Prostate gland (tissue), 2 donors: ENCODE data around the gene UQCRQ. TPM values are rescaled to one million over a fixed set of nuclear protein-coding genes. Genes with fewer than 3 reads are reported as not detected.

Experiments used
- DNase-seq: peaks from one replicate; pipeline ENCODE4 v3.0.0-alpha.2; 2019; ENCODE audit warnings: low spot score
- H3K27ac ChIP-seq, 2 donors: fragments of 200-600 bp; sonication (generic); 2 replicates each; pipeline ENCODE4 v1.5.1; 2017 to 2019
- H3K27me3 ChIP-seq: fragments of 200-600 bp; sonication (generic); replicated peaks from 2 replicates; pipeline ENCODE4 v1.5.1; 2019; ENCODE audit not compliant: insufficient read depth
- H3K36me3 ChIP-seq, 2 donors: fragments of 200-600 bp; sonication (generic); 1 replicate in 1 of 2; 2 replicates in 1 of 2; pipeline versions ENCODE4 v1.5.1 to v1.8.1; 2017 to 2019
- H3K4me1 ChIP-seq: fragments of 200-600 bp; sonication (generic); replicated peaks from 2 replicates; pipeline ENCODE4 v1.5.1; 2019
- H3K4me3 ChIP-seq, 2 donors: fragments of 200-600 bp; sonication (generic); 2 replicates each; pipeline ENCODE4 v1.5.1; 2017 to 2019
- H3K9me3 ChIP-seq: fragments of 200-600 bp; sonication (generic); 2 replicates; pipeline ENCODE4 v1.5.1; 2017
- POLR2A ChIP-seq: fragments of 450-650 bp; IDR thresholded peaks from one replicate; pipeline ENCODE4 v1.6.1; 2016; ENCODE audit warnings: antibody characterized with exemption, mild to moderate bottlenecking
- POLR2AphosphoS5 ChIP-seq: sonication (generic); formaldehyde crosslinking; IDR thresholded peaks from one replicate; pipeline ENCODE4 v1.6.1; 2017; ENCODE audit warnings: antibody characterized with exemption
- WGBS: methylation state at CpG from one replicate; pipeline ENCODE4 v1.1.5; 2018; 5-methylcytosine and 5-hydroxymethylcytosine counted together
- intact Hi-C: fragments of 100-400 bp; cut with DNase I; formaldehyde crosslinking; loops from one replicate; pipeline ENCODE4 v1.14.2; 2022
- total RNA-seq, 2 donors: library from RNA; depleted of rRNA; stranded (reverse); fragments of >200 nt; gene quantifications; one replicate each; pipeline ENCODE4 v1.1.0, GENCODE V29; 2016
- TF ChIP-seq, protein P1 (sequence below), 4 experiments: fragments of 200-600 bp in 2 of 4; fragments of 450-650 bp in 2 of 4; sonication (generic) in 2 of 4; IDR thresholded peaks; 1 replicate in 3 of 4; 2 replicates in 1 of 4; pipeline ENCODE4 v1.5.1; 2016 to 2019; ENCODE audit warnings: antibody characterized with exemption in 4 of 4, mild to moderate bottlenecking in 2 of 4, moderate library complexity in 2 of 4

Gene UQCRQ
- total RNA-seq, 2 donors from 2014 or later = 201 to 223 TPM

DNA sequence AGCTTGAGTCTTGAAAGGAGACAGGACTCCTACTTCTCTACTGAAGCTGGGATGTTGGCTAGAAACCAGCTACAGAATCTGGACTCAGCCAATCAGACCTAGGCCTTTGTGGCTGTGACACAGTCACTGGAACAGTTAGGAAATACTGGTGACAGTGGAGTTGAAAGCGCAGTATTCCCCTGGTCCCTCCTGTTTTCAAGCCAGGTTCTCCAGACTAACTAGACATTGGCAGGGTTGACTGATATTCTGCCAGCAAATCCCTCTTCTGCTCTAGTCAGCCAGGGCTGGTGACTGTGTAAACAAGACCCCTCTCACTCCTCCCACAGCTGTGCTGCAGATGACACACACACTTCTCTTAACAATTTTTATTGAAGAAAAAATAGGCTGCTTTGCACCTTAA lies 44.7 kb upstream of the UQCRQ start:
- Histone ChIP-seq H3K36me3 (no peaks in the 10 kb centered on the region), H3K4me1 (peaks cover 6% of the 10 kb centered on the region), H3K9me3 (no peaks in the 10 kb centered on the region), H3K4me3 (no peak overlapping the region), H3K27me3 (no peaks in the 10 kb centered on the region), H3K27ac (no peak overlapping the region)
- TF ChIP-seq, protein P1, sequence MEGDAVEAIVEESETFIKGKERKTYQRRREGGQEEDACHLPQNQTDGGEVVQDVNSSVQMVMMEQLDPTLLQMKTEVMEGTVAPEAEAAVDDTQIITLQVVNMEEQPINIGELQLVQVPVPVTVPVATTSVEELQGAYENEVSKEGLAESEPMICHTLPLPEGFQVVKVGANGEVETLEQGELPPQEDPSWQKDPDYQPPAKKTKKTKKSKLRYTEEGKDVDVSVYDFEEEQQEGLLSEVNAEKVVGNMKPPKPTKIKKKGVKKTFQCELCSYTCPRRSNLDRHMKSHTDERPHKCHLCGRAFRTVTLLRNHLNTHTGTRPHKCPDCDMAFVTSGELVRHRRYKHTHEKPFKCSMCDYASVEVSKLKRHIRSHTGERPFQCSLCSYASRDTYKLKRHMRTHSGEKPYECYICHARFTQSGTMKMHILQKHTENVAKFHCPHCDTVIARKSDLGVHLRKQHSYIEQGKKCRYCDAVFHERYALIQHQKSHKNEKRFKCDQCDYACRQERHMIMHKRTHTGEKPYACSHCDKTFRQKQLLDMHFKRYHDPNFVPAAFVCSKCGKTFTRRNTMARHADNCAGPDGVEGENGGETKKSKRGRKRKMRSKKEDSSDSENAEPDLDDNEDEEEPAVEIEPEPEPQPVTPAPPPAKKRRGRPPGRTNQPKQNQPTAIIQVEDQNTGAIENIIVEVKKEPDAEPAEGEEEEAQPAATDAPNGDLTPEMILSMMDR (IDR thresholded peaks at IDR 0.05) = no peak
- TF ChIP-seq POLR2AphosphoS5 (no peak), POLR2A (no peak)
- 43% methylated on average over 1 of the region's 1 CpG for WGBS
- DNase-seq = no peak
- intact Hi-C loops = loop anchor here (5.0 to 10.0 kb wide), 3 partner anchors 233 to 439 kb away; partner anchors contain the start of gene HSPA4

DNA sequence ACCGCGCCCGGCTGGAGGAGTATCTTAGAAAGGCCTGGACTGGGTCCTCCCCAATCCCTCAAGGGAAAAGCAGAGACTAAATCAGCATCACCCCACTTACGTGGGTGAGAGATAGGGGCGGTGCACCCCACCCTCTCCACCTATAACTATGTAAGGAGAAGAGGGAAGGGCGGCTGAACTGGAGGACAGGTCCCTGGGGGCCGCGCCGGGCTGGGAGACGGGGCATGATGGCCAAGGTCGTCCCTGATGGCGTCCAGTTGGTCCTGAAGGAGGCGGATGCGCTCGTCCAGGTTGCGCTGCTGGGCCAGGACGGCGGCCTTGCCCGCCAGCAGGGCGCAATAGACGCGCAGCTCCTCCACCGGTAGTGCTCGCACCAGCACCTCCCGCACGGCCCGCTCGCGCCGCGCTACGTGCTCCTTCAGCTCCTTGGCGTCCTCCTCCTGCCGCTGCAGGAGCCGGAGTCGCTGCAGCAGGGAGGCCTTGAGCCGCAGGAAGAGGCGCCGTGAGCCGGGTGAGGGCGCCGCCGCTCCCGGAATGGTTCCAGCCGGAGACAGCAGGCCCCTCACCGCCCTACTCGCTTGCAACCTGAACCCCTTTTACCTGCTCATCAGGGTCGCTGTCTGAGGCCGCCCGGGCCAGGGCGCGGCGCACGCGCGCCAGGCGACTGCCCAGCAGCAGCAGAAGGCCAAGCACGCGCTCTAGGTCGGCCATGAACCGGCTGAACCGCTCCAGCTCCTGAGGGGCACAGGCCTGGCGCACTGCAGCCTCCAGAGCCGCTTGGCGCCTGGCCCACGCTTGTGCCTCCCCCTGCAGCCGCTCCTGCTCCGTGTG lies 43.6 kb upstream of the UQCRQ start:
- Histone ChIP-seq H3K4me1 (peaks cover 9% of the 10 kb centered on the region), H3K27me3 (no peaks in the 10 kb centered on the region), H3K4me3 (no peak overlapping the region), H3K27ac (peak overlapping the region in 1 of 2 donors; percentile 31), H3K36me3 (no peaks in the 10 kb centered on the region), H3K9me3 (no peaks in the 10 kb centered on the region)
- TF ChIP-seq POLR2A = no peak
- no peak for TF ChIP-seq POLR2AphosphoS5
- TF ChIP-seq, protein P1 (IDR thresholded peaks at IDR 0.05) = peak in 1 of 4 experiments; percentile 4
- DNase-seq = no peak
- 45% methylated on average over 50 of the region's 68 CpGs for WGBS
- intact Hi-C loops = loop anchor here (5.0 to 10.0 kb wide), 3 partner anchors 232 to 441 kb away; partner anchors contain the start of gene HSPA4

DNA sequence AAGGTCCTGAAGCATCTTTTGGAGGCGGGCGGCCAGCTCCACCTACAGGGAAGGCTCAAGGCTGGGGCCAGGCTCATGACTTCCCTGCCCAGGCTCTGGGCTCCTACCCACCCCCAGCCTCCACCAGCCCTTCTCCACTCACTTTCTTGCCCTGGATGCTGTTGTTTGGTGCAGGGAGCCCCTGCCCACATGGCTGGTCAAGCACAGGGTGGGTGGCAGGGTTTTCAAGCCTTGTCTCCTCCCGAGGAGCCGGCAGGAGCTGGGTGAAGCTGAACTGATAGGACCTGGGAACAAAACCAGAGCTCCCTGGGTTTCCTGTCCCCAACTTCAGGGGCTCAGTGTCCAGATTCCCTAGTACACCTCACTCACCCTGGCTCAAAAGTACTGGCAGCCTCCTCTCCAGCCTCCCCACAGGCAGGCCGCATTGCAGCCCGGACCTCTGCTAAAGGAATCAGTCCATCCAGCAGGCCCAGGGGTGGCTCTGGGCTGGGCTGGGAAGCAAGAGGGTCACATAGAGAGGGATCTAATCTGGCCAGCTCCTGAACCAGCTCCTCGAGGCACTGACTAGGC lies 42.9 kb upstream of the UQCRQ start:
- intact Hi-C loops = loop anchor here (5.0 to 10.0 kb wide), 3 partner anchors 231 to 441 kb away; partner anchors contain the start of gene HSPA4
- Histone ChIP-seq H3K4me1 (peaks cover 9% of the 10 kb centered on the region), H3K36me3 (no peaks in the 10 kb centered on the region), H3K4me3 (no peak overlapping the region), H3K27ac (peak overlapping the region in 1 of 2 donors; percentile 31), H3K9me3 (no peaks in the 10 kb centered on the region), H3K27me3 (no peaks in the 10 kb centered on the region)
- TF ChIP-seq, protein P1 (IDR thresholded peaks at IDR 0.05) = no peak
- TF ChIP-seq POLR2A = no peak
- TF ChIP-seq POLR2AphosphoS5 = no peak
- 87% methylated on average over 7 of the region's 7 CpGs for WGBS
- no peak for DNase-seq

DNA sequence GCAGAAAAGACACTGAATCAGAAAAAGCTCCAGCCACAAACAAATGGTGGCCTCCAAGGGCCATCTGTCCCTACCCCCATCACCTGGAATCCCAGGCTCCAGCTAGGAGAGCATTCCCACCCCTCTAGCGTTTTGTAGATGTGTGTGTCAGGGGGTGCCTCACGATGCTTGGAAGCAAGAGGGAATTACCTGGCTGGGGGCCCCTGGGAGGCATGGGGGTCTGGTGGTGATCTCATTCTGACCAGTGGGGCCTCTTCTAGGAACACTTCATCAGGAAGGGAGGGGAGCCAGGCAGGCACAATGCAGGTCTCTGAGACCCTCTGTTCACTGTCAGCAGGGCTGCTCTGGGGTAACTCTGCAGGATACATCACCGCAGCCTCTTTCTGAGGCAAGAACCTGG lies 42.0 kb upstream of the UQCRQ start:
- H3K4me1 ChIP-seq = peaks cover 13% of the 10 kb centered on the region
- 100% methylated on average over 3 of the region's 3 CpGs for WGBS
- intact Hi-C loops = loop anchor here (5.0 to 10.0 kb wide), 3 partner anchors 230 to 442 kb away; partner anchors contain the start of gene HSPA4
- H3K27me3 ChIP-seq = no peaks in the 10 kb centered on the region
- no peaks in the 10 kb centered on the region for H3K36me3 ChIP-seq
- no peaks in the 10 kb centered on the region for H3K9me3 ChIP-seq
- H3K4me3 ChIP-seq = no peak overlapping the region
- H3K27ac ChIP-seq = no peak overlapping the region
- TF ChIP-seq, protein P1 (IDR thresholded peaks at IDR 0.05) = no peak
- no peak for DNase-seq
